Measurements from ENCODE around the gene CASP1.
A peak's percentile ranks its signal among the peaks of the same experiment; 100 is the strongest.
"Not testable (repeated sequence)": the region's sequence is repeated elsewhere in the genome, so short reads cannot be mapped to it uniquely, and the experiment has no call there.

The CASP1 gene

DNA sequence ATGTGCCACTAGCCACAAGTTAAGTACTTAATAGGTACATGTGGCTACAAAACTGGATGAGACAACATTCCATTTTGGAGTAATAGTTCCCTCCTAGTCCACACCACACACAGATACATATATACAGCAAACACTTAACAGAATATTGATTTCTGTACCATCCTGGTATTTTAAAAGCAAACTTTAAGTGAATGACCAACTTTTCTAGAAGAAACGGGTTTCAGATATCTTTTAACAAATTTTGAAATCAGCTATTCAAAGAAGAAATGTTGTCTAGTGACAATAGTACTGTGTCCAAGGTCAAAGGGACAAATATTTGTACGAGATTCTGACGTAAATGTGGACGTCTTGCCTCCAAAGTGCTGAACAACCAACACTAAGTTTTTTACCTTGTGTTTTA, 22.5 kb upstream of the CASP1 start:
- no peaks in the 10 kb centered on the region for H3K9me3 Mint-ChIP-seq
- no peak for ATAC-seq (replicated peaks)
- H3K27me3 Mint-ChIP-seq, result peaks cover 0 to 3% of the 10 kb centered on the region in 2 donors
- no peaks in the 10 kb centered on the region for H3K36me3 Mint-ChIP-seq
- H3K27ac Mint-ChIP-seq, result no peak overlapping the region
- DNase-seq, result no peak
- no peak overlapping the region for H3K4me3 Mint-ChIP-seq
- no peaks in the 10 kb centered on the region for H3K4me1 Mint-ChIP-seq

DNA sequence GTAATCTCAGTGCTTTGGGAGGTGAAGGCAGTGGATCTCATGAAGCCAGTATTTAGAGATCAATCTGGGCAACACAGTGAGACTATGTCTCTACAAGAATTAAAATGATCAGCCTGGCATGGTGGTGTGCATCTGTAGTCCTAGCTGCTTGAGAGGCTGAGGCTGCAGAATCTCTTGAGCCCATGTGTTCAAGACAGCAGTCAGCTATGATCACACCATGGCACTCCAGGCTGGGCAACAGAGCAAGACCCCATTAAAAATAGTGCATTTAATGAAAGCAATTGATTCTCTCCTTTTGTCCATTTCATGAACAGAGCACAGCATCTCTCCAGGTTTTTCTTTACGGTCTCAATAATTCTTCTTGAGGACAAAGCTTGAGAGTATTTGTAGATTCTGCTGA, 21.5 kb upstream of the CASP1 start:
- H3K4me3 Mint-ChIP-seq, result no peak overlapping the region
- no peaks in the 10 kb centered on the region for H3K9me3 Mint-ChIP-seq
- H3K36me3 Mint-ChIP-seq, result no peaks in the 10 kb centered on the region
- H3K27ac Mint-ChIP-seq, result no peak overlapping the region
- ATAC-seq (replicated peaks) (no peak), DNase-seq (no peak)
- peaks cover 0 to 3% of the 10 kb centered on the region in 2 donors for H3K27me3 Mint-ChIP-seq
- no peaks in the 10 kb centered on the region for H3K4me1 Mint-ChIP-seq

DNA sequence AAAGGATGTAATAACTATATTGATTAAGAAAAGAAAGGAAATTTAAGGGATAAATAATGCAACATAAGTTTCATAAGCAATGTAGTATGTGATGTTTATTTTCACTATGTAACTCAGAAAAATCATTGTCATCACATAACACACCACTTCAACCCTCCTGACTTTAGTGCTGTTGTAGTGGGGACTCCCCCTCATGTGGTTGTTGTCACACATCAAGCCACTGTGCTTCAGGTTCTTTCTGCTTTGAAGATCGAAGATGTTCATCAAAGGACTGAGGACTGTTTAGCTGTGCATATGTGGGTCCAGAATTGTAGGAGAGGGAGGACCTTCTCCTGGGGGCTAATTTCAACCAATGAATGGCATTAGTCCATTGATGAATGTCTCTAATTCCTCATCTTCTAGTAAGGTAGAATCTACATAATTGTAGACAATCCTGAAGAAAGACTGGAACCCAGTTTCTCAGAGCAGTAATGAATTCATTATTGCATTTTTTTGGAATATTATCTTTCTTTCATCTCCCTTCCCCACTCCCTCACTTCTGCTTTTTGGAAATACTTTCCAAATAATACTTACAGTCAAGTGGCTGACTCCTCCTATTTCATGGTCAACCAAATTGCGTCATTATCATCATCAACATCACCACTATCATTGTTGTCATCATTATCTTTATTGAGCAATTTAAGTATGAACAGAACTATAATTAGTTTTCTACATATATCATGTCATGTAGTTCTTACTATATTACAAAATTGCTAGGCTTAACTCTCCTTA, 20.0 kb upstream of the CASP1 start:
- ATAC-seq (replicated peaks), result no peak
- Mint-ChIP-seq H3K36me3 (no peaks in the 10 kb centered on the region), H3K9me3 (no peaks in the 10 kb centered on the region), H3K4me3 (no peak overlapping the region), H3K27ac (no peak overlapping the region), H3K4me1 (no peaks in the 10 kb centered on the region), H3K27me3 (no peaks in the 10 kb centered on the region)
- DNase-seq, result no peak

GRCh38 chr11:105052487-105052886, 17.5 kb upstream of the CASP1 start:
- DNase-seq (no peak), ATAC-seq (replicated peaks) (no peak)
- Mint-ChIP-seq H3K27ac (no peak overlapping the region), H3K36me3 (no peaks in the 10 kb centered on the region), H3K4me3 (no peak overlapping the region), H3K27me3 (no peaks in the 10 kb centered on the region), H3K4me1 (no peaks in the 10 kb centered on the region), H3K9me3 (no peaks in the 10 kb centered on the region)

GRCh38 chr11:105051559-105051958, 16.6 kb upstream of the CASP1 start:
- no peak overlapping the region for H3K27ac Mint-ChIP-seq
- H3K36me3 Mint-ChIP-seq, result no peaks in the 10 kb centered on the region
- H3K4me1 Mint-ChIP-seq, result no peaks in the 10 kb centered on the region
- H3K9me3 Mint-ChIP-seq, result no peaks in the 10 kb centered on the region
- no peak overlapping the region for H3K4me3 Mint-ChIP-seq
- H3K27me3 Mint-ChIP-seq, result no peaks in the 10 kb centered on the region
- no peak for DNase-seq
- no peak for ATAC-seq (replicated peaks)

DNA sequence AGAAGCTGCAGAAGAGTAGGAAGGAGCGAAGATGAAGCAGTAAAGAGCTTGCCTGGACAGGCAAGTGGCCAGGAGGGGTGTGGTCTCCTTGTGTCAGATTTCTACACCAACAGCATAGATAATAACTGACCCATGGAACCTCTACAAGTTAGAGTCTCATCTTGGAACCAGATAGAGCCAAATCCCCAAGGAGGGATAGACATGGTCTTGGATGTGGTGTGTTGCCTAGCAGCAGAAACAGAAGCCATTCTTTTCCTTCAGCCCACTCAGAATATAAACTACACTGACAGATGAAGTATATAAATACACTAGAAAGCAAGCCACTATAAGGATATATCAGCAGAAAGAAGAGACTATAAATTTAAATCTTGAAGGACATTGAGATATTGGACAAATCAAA, 14.5 kb upstream of the CASP1 start:
- Mint-ChIP-seq H3K27ac (no peak overlapping the region), H3K4me3 (no peak overlapping the region), H3K4me1 (peaks cover 9 to 16% of the 10 kb centered on the region in 2 donors), H3K36me3 (no peaks in the 10 kb centered on the region), H3K27me3 (no peaks in the 10 kb centered on the region), H3K9me3 (no peaks in the 10 kb centered on the region)
- ATAC-seq (replicated peaks) (no peak), DNase-seq (no peak)

- DNase-seq (no peak), ATAC-seq (replicated peaks) (no peak)
- Mint-ChIP-seq H3K4me1 (peaks cover 22 to 35% of the 10 kb centered on the region in 2 donors), H3K9me3 (no peaks in the 10 kb centered on the region), H3K36me3 (peaks cover 2 to 4% of the 10 kb centered on the region in 2 donors), H3K27ac (no peak overlapping the region), H3K27me3 (no peaks in the 10 kb centered on the region), H3K4me3 (no peak overlapping the region)
Observed at GRCh38 chr11:105046898-105047579, 12.1 kb upstream of the CASP1 start.

DNA sequence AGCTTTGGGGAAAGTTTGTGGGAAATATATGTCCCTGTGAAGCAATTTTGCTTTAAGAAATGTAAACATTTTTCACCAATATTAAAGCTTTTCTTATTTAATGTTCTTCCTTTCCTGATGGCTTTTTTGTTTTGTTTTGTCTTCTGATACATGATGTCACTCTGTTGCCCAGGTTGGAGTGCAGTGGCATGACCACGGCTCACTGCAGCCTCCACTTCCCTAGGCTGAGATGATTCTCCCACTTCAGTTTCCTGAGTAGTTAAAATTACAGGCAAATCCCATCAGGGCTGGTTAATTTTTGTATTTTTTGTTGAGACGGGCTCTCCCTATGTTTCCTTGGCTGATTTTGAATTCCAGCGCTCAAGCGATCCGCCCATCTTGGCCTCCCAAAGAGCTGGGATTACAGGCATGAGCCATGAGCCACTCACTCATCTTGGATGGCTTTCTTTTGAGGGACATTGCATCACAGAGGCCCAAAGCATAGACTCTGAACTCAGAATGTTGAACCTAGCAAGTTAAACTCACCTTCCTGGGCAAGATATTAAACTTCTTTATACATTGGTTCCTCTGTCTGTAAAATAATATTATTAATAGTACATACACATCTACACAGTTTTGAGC, 10.8 kb upstream of the CASP1 start:
- ATAC-seq (replicated peaks) (no peak), DNase-seq (no peak)
- Mint-ChIP-seq H3K27me3 (no peaks in the 10 kb centered on the region), H3K4me3 (peak overlapping the region; percentile 64 to 93), H3K36me3 (peaks cover 5 to 11% of the 10 kb centered on the region in 2 donors), H3K27ac (peak overlapping the region; percentile 74), H3K9me3 (no peaks in the 10 kb centered on the region), H3K4me1 (peaks cover 25 to 44% of the 10 kb centered on the region in 2 donors)

- peaks cover 7 to 16% of the 10 kb centered on the region in 2 donors for H3K36me3 Mint-ChIP-seq
Observed at GRCh38 chr11:105044557-105045524, 9.9 kb upstream of the CASP1 start, which contains the start of gene CARD16. Gene CARD16, minus strand, starts transcription at chr11:105045335. Its CDS starts 38 bp downstream, at chr11:105045297.

DNA sequence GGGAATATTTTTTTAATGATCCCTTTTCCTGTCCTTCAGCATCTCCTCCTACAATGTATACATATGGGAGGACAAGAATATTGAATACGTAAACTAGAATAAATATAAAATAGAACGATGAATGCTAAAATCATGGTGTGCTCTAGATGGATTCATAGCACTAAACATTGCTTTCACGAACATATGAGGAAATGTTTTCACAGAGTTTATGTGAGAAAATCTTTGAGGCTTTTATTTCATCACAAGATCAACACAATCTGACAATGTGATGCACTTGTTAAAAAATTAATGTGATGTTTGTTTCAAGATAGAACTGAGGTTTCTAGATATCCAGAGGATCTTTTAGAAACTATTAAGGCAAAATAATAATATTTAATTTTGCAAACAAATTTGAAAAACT, 7.2 kb upstream of the CASP1 start:
- H3K9me3 Mint-ChIP-seq, result peaks cover 3 to 4% of the 10 kb centered on the region in 2 donors
- H3K4me3 Mint-ChIP-seq, result no peak overlapping the region
- H3K36me3 Mint-ChIP-seq, result peaks cover 14 to 37% of the 10 kb centered on the region in 2 donors
- peaks cover 34 to 53% of the 10 kb centered on the region in 2 donors for H3K4me1 Mint-ChIP-seq
- H3K27ac Mint-ChIP-seq, result no peak overlapping the region
- no peak for DNase-seq
- no peaks in the 10 kb centered on the region for H3K27me3 Mint-ChIP-seq
- no peak for ATAC-seq (replicated peaks)

More at GRCh38 chr11:105044557-105045524, 9.9 kb upstream of the CASP1 start, which contains the start of gene CARD16:
- H3K27me3 Mint-ChIP-seq, H3K9me3 Mint-ChIP-seq: not testable (repeated sequence)
- ATAC-seq (replicated peaks) (peak; percentile 96 to 98), DNase-seq (peak; percentile 23)
- Mint-ChIP-seq H3K4me3 (peak within 1 kb of the TSS; percentile 88 to 93), H3K27ac (peak within 1 kb of the TSS; percentile 97), H3K4me1 (peaks cover 26 to 46% of the 10 kb centered on the region in 2 donors)

GRCh38 chr11:105040703-105041102, 5.8 kb upstream of the CASP1 start:
- Mint-ChIP-seq H3K9me3 (peaks cover 3 to 4% of the 10 kb centered on the region in 2 donors), H3K4me1 (peaks cover 38 to 56% of the 10 kb centered on the region in 2 donors), H3K36me3 (peaks cover 14 to 41% of the 10 kb centered on the region in 2 donors), H3K27ac (no peak overlapping the region), H3K4me3 (no peak overlapping the region), H3K27me3 (no peaks in the 10 kb centered on the region)
- no peak for DNase-seq
- no peak for ATAC-seq (replicated peaks)

DNA sequence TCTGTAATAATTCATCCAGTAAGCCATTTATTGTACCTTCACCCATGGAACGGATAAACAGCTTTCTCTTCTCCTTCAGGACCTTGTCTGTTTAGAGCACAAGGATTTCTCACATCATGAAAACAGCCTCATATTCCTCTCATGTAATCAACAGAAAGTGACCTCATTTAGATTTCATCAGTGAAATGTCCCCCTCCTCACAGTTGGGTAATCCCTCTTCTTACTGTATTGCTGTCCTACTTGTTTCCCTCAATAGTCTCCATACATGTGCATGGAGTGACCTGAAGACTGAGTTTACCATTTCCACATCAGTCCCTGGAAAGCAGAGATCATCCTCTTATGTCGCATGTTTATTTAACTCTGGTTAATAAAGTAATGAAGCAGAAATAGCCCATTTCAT, 556 bp downstream of the CASP1 start:
- DNase-seq, H3K27me3 Mint-ChIP-seq, H3K9me3 Mint-ChIP-seq: not testable (repeated sequence)
- Mint-ChIP-seq H3K4me1 (peaks cover 35 to 45% of the 10 kb centered on the region in 2 donors), H3K27ac (peak overlapping the region; percentile 95), H3K36me3 (peaks cover 10 to 33% of the 10 kb centered on the region in 2 donors), H3K4me3 (peak overlapping the region; percentile 84 to 93)
- peak in 1 of 2 donors; percentile 13 for ATAC-seq (replicated peaks)

- Mint-ChIP-seq H3K4me1 (peaks cover 35 to 45% of the 10 kb centered on the region in 2 donors), H3K9me3 (peaks cover 3 to 4% of the 10 kb centered on the region in 2 donors), H3K4me3 (peak overlapping the region; percentile 84 to 93), H3K27ac (no peak overlapping the region), H3K36me3 (peaks cover 16 to 35% of the 10 kb centered on the region in 2 donors), H3K27me3 (no peaks in the 10 kb centered on the region)
- DNase-seq (no peak), ATAC-seq (replicated peaks) (peak in 1 of 2 donors; percentile 39)
Observed at GRCh38 chr11:105033781-105034180, 1.2 kb downstream of the CASP1 start.

Data from stimulated activated naive B cell treated with anti-CD40 and anti-IgM and Interleukin-4, amounts not matched to agents 10 μg/mL and 1 μg/mL and 100 μg/mL, for 72 hours (primary cell).